Activated CD8-positive, alpha-beta memory T cell treated with anti-CD3 and anti-CD28 coated beads, Interleukin-2, amount 10 ng/mL, durations not matched to agents 7 days and 5 days (primary cell): ENCODE measurements around the gene LACTBL1. TPM values are rescaled to one million over a fixed set of nuclear protein-coding genes. Genes with fewer than 3 reads are reported as not detected.
"Not testable (repeated sequence)": the region's sequence is repeated elsewhere in the genome, so short reads cannot be mapped to it uniquely, and the experiment has no call there.

Experiments
- ATAC-seq: fragments of 150-1000 bp; cut with Tn5 transposase; one replicate; pipeline ENCODE4 v1.10.0; 2021; ENCODE audit warnings: moderate library complexity
- CTCF ChIA-PET: fragments of 350-600 bp; sonication (Branson Sonifier 250); formaldehyde crosslinking; loops from one replicate; lab custom pipeline; 2021; ENCODE audit warnings: antibody characterized with exemption; lab: Charles Lee
- DNase-seq: peaks from one replicate; pipeline ENCODE4 v3.0.0-alpha.2; 2020
- H3K27ac Mint-ChIP-seq: one replicate; pipeline ENCODE4 v1.8.0; 2021; ENCODE audit warnings: mild to moderate bottlenecking, mixed read lengths
- H3K27me3 Mint-ChIP-seq: one replicate; pipeline ENCODE4 v1.8.0; 2021; ENCODE audit warnings: mixed read lengths
- H3K36me3 Mint-ChIP-seq: one replicate; pipeline ENCODE4 v1.8.0; 2021; ENCODE audit warnings: mild to moderate bottlenecking, mixed read lengths
- H3K4me1 Mint-ChIP-seq: one replicate; pipeline ENCODE4 v1.8.0; 2021; ENCODE audit warnings: mixed read lengths
- H3K4me3 Mint-ChIP-seq: one replicate; pipeline ENCODE4 v1.8.0; 2021; ENCODE audit warnings: mild to moderate bottlenecking, moderate library complexity, mixed read lengths
- H3K9me3 Mint-ChIP-seq: one replicate; pipeline ENCODE4 v1.8.0; 2022; ENCODE audit warnings: low read depth, mixed read lengths
- total RNA-seq, 2 experiments: library from RNA; stranded (reverse); gene quantifications; one replicate each; pipeline ENCODE4 v1.2.3, GENCODE V29; 2021

The LACTBL1 gene
- total RNA-seq, 2 experiments from 2014 or later: not detected

DNA sequence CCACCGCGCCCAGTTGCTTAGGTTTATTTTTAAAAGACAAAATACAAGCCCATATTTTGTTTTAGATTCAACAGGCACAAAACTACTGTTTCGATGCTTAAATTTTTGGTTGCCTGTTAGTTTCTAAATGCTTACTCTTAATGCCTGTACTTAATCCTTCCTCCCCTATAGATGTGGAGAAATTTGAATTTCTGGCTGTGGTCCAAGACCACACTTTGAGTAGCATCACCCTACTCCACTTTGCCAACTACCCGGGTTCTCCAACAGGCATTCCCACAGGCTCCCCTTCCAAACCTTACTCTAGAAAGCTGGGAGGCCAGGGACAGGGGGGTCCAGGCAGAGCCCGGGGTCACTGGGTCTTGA lies 20.0 kb downstream of the LACTBL1 start:
- Mint-ChIP-seq H3K36me3 (no peaks in the 10 kb centered on the region), H3K4me1 (no peaks in the 10 kb centered on the region), H3K27ac (no peak overlapping the region), H3K9me3 (no peaks in the 10 kb centered on the region), H3K27me3 (peaks cover 54% of the 10 kb centered on the region), H3K4me3 (no peak overlapping the region)
- CTCF ChIA-PET: no interaction called here
- DNase-seq (no peak), ATAC-seq (no peak)

DNA sequence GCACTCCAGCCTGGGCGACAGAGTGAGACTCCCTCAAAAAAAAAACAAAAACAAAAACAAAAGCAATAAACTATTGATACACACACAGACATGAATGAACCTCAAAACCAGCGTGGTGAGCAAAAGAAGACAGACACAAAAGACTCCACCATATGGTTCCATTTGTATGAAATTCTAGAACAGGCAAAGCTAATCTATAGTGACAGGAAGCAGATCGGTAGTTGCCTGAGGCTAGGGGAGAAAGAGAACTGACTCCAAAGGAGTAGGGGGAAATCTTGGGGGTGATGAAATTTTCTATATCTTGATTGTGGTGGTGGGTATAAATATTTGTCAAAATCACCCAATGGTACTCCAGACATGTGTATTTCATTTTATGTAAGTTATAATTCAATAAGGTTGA lies 20.9 kb downstream of the LACTBL1 start:
- Mint-ChIP-seq H3K27ac (no peak overlapping the region), H3K4me3 (no peak overlapping the region), H3K9me3 (no peaks in the 10 kb centered on the region), H3K36me3 (no peaks in the 10 kb centered on the region), H3K4me1 (no peaks in the 10 kb centered on the region), H3K27me3 (peaks cover 51% of the 10 kb centered on the region)
- ATAC-seq (no peak), DNase-seq (no peak)
- CTCF ChIA-PET: no interaction called here

DNA sequence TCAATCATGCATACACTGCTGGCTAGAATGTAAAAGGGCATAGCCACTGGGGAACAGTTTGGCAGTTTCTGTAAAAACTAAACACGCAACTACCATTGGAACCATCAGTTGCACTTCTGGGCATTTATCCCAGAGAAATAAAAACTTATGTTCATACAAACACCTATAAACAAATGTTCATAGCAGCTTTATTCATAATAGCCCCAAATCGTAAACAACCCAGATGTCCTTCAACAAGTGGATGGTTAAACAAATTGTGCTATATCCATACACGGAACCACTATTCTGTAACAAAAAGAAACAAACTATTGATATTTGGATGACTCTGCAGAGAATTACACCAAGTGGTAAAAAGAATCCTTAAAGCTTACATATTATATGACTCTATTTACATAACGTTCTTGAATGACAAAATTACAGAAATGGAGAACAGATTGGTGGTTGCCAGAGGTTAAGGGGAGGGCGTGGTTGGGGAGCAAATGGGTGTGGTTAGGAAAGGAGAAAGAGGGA lies 22.8 kb downstream of the LACTBL1 start:
- CTCF ChIA-PET: interaction anchor here (0.7 kb wide), 1 partner anchor 272 kb away, joined by 4 read pairs; no protein-coding TSS in a partner anchor
- Mint-ChIP-seq H3K27me3 (peaks cover 53% of the 10 kb centered on the region), H3K4me1 (no peaks in the 10 kb centered on the region), H3K27ac (no peak overlapping the region), H3K9me3 (no peaks in the 10 kb centered on the region), H3K36me3 (no peaks in the 10 kb centered on the region), H3K4me3 (no peak overlapping the region)
- ATAC-seq: no peak
- DNase-seq: no peak

DNA sequence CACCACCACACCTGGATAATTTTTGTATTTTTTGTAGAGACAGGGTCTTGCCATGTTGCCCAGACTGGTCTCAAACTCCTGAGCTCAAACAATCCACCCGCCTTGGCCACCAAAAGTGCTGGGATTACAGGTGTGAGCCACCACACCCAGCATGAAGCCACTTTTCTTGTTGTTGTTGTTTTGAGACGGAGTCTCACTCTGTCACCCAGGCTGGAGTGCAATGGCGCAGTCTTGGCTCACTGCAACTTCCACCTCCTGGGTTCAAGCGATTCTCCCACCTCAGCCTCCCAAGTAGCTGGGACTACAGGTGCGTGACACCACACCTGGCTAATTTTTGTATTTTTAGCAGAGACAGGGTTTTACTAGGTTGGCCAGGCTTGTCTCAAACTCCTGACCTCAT lies 27.5 kb downstream of the LACTBL1 start:
- H3K4me1 Mint-ChIP-seq: not testable (repeated sequence)

DNA sequence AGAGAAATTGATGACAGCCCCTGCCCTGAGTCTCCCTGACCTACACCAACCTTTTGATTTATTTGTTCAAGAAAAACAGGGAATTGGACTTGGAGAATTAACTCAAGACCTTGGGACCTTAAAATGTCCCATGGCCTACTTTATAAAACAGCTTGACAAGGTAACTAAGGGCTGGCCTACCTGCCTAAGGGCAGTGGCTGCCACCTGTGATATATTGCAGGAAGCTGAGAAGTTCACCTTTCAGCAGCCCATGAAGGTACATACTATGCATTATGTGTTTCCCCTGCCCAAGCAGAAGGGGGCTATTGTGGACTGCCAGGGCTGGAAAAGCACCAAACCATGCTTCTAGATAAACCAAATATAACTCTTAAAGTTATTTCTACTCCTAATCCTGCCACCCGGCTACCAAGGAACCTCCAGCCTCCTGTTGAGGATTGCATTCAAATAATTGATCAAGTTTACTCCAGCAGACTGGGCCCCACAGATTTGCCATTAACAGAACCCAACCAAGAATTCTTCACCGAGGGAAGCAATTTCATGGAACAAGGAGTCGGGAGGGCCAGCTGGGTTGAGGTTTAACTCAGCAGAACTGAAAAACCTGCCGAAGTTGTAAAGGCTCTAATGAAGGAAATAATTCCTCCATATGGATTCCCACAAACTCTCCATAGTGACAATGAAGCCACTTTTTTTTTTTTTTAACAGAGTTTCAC lies 28.2 kb downstream of the LACTBL1 start:
- Mint-ChIP-seq H3K9me3 (no peaks in the 10 kb centered on the region), H3K27me3 (peaks cover 41% of the 10 kb centered on the region), H3K36me3 (no peaks in the 10 kb centered on the region), H3K4me1 (no peaks in the 10 kb centered on the region), H3K27ac (no peak overlapping the region), H3K4me3 (no peak overlapping the region)
- CTCF ChIA-PET: no interaction called here
- ATAC-seq (no peak), DNase-seq (no peak)

More for the DNA sequence above, 27.5 kb downstream of the LACTBL1 start:
- H3K27me3 Mint-ChIP-seq: peaks cover 45% of the 10 kb centered on the region
- H3K9me3 Mint-ChIP-seq, ATAC-seq, H3K27ac Mint-ChIP-seq, CTCF ChIA-PET, H3K4me3 Mint-ChIP-seq, H3K36me3 Mint-ChIP-seq, DNase-seq: not testable (repeated sequence)

DNA sequence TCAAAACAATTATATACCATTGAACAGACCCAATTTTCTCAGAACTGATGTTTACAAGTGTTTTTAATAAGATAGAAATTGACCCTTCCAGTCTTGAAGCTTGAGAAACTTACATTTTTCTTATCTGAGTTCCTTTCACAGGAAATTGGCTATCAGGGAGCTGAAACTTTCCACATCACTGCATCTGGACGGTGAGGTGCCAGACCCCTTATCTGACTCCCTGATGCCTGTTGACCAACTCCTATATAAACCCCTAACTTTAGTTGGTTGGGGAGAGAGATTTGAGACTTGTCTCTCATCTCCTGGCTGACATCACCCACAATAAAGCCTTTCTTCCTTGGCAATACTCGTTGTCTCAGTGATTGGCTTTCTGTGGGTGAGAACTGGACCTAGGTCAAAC lies 31.4 kb downstream of the LACTBL1 start:
- no peak overlapping the region for H3K27ac Mint-ChIP-seq

DNA sequence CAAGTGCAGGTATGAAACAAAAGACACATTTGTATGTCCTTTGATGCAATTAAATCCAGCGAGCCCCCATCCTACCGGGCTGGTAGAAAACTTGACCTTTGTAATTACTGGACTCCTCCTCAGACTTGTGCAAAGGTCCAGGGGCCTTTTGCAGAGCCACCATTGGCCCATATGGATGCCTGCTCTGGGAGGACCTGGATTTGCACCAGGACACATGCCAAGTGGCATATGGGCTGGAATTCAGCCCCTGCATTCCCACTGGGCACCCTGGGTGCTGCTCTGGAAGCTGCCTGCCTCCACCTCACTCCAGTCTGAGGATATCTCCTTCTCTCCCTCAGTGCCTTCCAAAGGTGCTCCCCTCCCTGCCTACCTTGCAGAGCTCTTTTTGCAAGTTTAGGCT lies 36.0 kb downstream of the LACTBL1 start:
- Mint-ChIP-seq H3K27me3 (peaks cover 9% of the 10 kb centered on the region), H3K4me3 (no peak overlapping the region), H3K36me3 (no peaks in the 10 kb centered on the region), H3K4me1 (no peaks in the 10 kb centered on the region), H3K9me3 (no peaks in the 10 kb centered on the region), H3K27ac (no peak overlapping the region)
- no peak for ATAC-seq
- no peak for DNase-seq
- CTCF ChIA-PET: interaction anchor here (1.0 kb wide), 1 partner anchor 232 kb away, joined by 3 read pairs; no protein-coding TSS in a partner anchor

More for the DNA sequence above, 31.4 kb downstream of the LACTBL1 start:
- H3K36me3 Mint-ChIP-seq: no peaks in the 10 kb centered on the region
- no peaks in the 10 kb centered on the region for H3K9me3 Mint-ChIP-seq
- CTCF ChIA-PET: no interaction called here
- H3K4me3 Mint-ChIP-seq: no peak overlapping the region
- H3K4me1 Mint-ChIP-seq: no peaks in the 10 kb centered on the region
- DNase-seq (no peak), ATAC-seq (no peak)
- peaks cover 26% of the 10 kb centered on the region for H3K27me3 Mint-ChIP-seq

DNA sequence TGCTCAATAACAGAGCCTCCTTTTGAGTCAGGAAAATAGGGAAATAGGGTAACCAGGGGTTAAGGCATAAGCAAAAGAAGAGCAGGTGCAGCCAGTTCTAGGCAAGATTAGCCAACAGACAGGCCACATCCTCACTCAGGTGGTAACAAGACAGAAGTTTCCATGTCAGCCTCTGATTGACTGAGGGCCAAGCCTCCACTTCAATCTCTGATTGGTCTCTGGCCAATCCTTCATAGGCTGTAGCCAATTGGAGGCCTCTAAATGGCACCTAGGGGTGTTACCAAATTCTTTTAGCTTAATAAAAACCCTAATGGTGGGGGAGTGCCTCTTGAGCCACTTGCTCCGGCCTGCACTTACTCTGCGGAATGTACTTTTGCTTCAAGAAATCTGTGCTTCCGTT lies 37.2 kb downstream of the LACTBL1 start:
- CTCF ChIA-PET: no interaction called here
- H3K4me1 Mint-ChIP-seq: no peaks in the 10 kb centered on the region
- ATAC-seq: no peak

DNA sequence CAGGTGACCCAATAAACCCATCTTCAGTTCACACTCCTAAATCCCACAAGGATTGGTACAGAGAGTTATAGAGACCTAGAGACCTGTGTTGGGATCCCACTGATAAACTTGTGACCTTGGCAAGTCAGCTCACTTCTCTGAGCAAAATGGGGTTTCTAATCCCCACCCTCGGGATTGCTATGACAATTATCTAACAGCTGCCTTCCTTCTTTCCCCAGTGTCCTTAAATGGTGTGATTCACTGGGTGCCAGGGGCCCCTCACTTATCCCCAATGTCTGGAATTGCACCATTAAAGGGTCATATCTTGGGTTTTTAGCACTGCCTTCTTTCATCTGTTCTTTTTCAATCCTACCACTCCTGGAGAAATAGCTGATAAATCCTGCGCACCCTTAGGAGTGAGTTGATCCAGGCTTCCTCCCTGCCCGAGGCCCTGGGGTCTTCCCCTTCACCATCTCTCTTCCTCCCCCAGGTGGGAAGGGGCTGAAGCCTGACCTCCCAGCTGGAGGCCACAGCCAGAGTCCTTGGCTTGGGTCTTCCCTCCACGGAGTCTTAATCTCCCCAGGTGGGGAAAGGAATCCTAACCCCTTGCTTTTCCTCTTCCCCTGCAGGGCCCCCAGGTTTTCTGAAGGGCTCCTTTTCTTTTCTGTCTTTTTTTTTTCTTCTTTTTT lies 39.7 kb downstream of the LACTBL1 start:
- CTCF ChIA-PET: interaction anchor here (0.7 to 1.7 kb wide), 4 partner anchors 32 to 1703 kb away, joined by 3 to 4 read pairs (median 4); no protein-coding TSS in a partner anchor
- H3K36me3 Mint-ChIP-seq: no peaks in the 10 kb centered on the region
- H3K9me3 Mint-ChIP-seq: no peaks in the 10 kb centered on the region
- H3K4me3 Mint-ChIP-seq: no peak overlapping the region
- H3K27ac Mint-ChIP-seq: no peak overlapping the region
- DNase-seq (no peak), ATAC-seq (no peak)
- no peaks in the 10 kb centered on the region for H3K4me1 Mint-ChIP-seq
- peaks cover 5% of the 10 kb centered on the region for H3K27me3 Mint-ChIP-seq

More for the DNA sequence above, 37.2 kb downstream of the LACTBL1 start:
- Mint-ChIP-seq H3K27me3 (peaks cover 3% of the 10 kb centered on the region), H3K4me3 (no peak overlapping the region), H3K9me3 (no peaks in the 10 kb centered on the region), H3K27ac (no peak overlapping the region), H3K36me3 (no peaks in the 10 kb centered on the region)
- DNase-seq: no peak

DNA sequence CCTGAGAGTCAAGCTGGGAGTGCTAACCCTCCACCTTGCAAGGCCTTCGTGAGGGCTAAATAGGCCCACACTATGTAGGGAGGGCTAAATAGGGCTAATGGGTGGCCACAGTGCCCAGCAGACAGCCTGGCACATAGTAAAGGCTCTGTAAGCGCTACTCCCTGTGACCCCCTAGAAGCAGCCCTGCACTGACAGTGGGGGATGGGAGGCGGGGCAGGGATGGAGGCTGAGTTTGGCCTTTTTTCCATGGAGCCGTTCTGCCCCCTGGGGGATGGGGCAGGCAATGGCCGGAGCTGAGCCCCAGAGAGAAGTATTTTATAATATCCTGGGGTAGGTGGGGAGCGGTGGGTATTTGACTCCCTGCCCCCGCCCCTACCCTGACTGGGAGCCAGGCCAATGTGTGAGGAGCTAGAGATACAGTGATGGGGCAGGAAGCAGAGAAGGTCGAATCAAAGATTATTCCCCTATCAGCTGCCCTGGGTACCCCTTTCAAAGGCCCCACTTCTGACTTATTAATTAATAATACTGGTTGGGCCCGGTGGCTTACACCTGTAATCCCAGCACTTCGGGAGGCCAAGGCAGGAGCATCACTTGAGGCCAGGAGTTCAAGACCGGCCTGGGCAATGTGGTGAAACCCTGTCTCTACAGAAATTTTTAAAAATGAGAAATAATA lies 42.3 kb downstream of the LACTBL1 start:
- Mint-ChIP-seq H3K4me3 (no peak overlapping the region), H3K27ac (no peak overlapping the region), H3K27me3 (peaks cover 8% of the 10 kb centered on the region), H3K4me1 (no peaks in the 10 kb centered on the region), H3K36me3 (no peaks in the 10 kb centered on the region), H3K9me3 (no peaks in the 10 kb centered on the region)
- DNase-seq: peak; percentile 48
- ATAC-seq: no peak
- CTCF ChIA-PET: interaction anchor here (1.0 to 2.2 kb wide), 4 partner anchors 9 to 228 kb away, joined by 3 to 19 read pairs (median 4); no protein-coding TSS in a partner anchor

DNA sequence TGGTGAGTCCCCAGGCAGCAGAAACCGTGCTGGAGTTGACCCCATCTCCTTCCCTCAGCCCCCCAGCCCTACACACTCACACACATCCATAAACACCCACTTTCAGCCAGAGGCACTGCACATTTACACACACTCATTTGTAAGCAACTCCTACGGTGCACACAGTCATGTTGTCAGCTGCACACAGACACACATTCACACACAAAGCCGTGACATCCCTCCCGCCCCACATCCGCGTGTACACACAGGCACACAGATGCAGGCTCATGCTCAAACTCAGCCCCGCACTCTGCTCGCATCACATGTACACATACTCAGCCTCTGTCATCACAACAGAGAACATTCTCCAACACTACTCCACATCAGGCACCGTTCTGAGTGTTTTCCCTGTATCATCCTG lies 47.6 kb downstream of the LACTBL1 start:
- CTCF ChIA-PET: no interaction called here
- H3K4me1 Mint-ChIP-seq: no peaks in the 10 kb centered on the region
- DNase-seq (no peak), ATAC-seq (no peak)
- no peaks in the 10 kb centered on the region for H3K9me3 Mint-ChIP-seq
- H3K27ac Mint-ChIP-seq: no peak overlapping the region
- H3K27me3 Mint-ChIP-seq: peaks cover 13% of the 10 kb centered on the region
- no peak overlapping the region for H3K4me3 Mint-ChIP-seq
- H3K36me3 Mint-ChIP-seq: no peaks in the 10 kb centered on the region

DNA sequence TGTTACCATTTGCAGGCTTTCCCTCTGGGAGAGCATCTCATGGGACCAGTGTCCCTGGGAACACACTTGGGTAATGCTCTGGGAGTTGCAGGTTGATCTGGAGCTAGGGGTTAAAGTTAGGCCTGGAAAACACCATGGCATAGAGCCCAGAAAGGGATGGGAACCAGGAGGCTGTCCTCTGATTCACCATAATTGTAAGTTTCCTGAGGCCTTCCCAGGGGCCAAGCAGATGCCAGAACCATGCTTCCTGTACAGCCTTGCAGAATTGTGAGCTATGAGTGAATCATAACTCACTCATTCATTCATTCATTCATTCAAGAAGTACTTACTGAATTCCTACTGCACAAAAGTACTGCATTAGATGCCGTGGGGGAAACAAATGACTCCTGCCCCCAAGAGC lies 50.0 kb downstream of the LACTBL1 start:
- ATAC-seq: no peak
- Mint-ChIP-seq H3K4me3 (no peak overlapping the region), H3K36me3 (no peaks in the 10 kb centered on the region), H3K4me1 (no peaks in the 10 kb centered on the region), H3K27me3 (peaks cover 10% of the 10 kb centered on the region), H3K27ac (no peak overlapping the region), H3K9me3 (no peaks in the 10 kb centered on the region)
- no peak for DNase-seq
- CTCF ChIA-PET: no interaction called here

DNA sequence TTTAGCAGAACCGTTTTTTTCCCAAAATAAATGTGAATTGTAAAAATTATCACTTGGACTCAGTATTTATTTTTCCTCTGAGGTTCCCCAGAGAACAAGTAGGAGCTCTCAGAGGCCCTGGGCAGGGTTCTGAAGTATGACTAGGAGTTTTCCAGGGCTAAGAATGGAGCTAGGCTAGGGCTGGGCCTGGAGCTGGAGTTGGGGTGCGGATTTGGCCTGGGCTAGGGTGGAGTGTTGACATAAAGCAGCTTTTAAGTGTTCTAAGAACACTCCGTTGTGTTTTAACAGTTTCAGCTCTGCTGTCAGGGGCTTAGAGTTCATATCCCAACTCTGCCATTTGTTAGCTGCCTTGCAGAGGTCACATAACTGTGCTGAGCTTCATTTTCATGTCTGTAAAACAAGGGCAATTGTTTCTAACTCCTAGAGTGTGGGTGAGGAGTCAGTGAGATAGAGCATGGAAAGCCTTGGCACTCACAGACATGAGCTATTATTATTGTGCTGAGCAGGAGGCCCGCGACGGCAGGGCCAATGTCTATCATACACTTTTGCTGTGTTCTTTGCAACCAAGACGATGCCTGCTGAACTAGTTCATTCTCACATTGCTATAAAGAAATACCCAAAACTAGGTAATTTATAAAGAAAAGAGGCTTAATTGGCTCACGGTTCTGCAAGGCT lies 51.1 kb downstream of the LACTBL1 start:
- Mint-ChIP-seq H3K9me3 (no peaks in the 10 kb centered on the region), H3K36me3 (no peaks in the 10 kb centered on the region), H3K4me3 (no peak overlapping the region), H3K27ac (no peak overlapping the region), H3K27me3 (peaks cover 8% of the 10 kb centered on the region), H3K4me1 (no peaks in the 10 kb centered on the region)
- ATAC-seq: no peak
- CTCF ChIA-PET: interaction anchor here (1.3 kb wide), 1 partner anchor 9 kb away, joined by 4 read pairs; no protein-coding TSS in a partner anchor
- DNase-seq: no peak
